ENCODE results near the gene TMEM150A. TPM values are rescaled to one million over a fixed set of nuclear protein-coding genes. Genes with fewer than 3 reads are reported as not detected.

TMEM150A gene
- total and polyA plus RNA-seq, 8 donors = 11.5 to 39.6 (median 14.6) TPM

DNA sequence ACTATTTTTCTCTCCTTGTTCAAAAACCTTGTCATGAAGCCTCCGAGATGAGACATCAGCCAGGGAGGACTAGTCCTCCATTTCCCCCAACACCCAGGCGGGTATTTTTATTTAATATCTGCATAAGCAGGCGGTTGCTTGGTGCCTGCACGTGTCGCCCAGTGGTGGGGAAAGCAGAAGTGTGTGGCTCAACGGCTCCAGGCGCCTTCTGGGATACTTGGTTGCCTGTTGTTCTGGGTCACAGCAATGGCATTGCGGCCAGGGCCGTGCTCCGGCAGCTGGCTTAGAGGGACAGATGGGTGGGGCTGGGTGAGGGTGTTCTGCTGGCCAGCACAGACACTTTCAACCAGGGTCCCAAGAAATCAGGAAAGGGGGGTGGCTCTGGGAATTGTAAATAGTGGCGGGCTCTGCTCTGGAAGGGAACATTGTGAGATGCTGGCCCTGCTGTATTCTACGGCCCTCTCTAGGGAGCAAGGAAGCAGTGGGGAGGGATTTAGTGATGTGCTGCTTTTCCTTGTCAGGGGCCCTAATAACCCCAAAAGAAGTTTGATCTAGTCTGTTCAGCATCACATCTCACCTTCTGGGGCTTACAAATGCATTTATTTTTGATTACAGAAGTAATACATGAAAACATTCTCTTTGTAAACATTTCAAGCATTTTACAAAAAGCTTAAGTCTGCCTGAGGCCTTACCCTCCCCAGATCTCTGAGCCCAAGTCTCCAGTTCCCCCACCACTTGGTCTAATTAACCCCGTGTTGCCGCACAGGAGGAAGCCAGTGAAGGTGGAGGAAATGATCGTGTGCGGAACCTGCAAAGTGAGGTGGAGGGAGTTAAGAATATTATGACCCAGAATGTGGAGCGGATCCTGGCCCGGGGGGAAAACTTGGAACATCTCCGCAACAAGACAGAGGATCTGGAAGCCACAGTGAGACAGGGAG, 24.0 kb downstream of the TMEM150A start:
- peak overlapping the region; percentile 35 to 59 for H3K4me3 ChIP-seq
- H3K27ac ChIP-seq = peak overlapping the region; percentile 90 to 91
- H3K36me3 ChIP-seq = peaks cover 0 to 25% of the 10 kb centered on the region in 2 donors
- TF ChIP-seq, protein P1, sequence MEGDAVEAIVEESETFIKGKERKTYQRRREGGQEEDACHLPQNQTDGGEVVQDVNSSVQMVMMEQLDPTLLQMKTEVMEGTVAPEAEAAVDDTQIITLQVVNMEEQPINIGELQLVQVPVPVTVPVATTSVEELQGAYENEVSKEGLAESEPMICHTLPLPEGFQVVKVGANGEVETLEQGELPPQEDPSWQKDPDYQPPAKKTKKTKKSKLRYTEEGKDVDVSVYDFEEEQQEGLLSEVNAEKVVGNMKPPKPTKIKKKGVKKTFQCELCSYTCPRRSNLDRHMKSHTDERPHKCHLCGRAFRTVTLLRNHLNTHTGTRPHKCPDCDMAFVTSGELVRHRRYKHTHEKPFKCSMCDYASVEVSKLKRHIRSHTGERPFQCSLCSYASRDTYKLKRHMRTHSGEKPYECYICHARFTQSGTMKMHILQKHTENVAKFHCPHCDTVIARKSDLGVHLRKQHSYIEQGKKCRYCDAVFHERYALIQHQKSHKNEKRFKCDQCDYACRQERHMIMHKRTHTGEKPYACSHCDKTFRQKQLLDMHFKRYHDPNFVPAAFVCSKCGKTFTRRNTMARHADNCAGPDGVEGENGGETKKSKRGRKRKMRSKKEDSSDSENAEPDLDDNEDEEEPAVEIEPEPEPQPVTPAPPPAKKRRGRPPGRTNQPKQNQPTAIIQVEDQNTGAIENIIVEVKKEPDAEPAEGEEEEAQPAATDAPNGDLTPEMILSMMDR (IDR thresholded peaks at IDR 0.05) = peak in 1 of 2 donors; percentile 11
- peak in 3 of 4 donors; percentile 47 to 89 (median 82) for DNase-seq
- ATAC-seq = peak; percentile 76
- no peaks in the 10 kb centered on the region for H3K27me3 ChIP-seq
- intact Hi-C loops (cut with DNase I) = no loop called here
- H3K4me1 ChIP-seq = peaks cover 22 to 72% of the 10 kb centered on the region in 2 donors
- H3K9me3 ChIP-seq = no peaks in the 10 kb centered on the region

DNA sequence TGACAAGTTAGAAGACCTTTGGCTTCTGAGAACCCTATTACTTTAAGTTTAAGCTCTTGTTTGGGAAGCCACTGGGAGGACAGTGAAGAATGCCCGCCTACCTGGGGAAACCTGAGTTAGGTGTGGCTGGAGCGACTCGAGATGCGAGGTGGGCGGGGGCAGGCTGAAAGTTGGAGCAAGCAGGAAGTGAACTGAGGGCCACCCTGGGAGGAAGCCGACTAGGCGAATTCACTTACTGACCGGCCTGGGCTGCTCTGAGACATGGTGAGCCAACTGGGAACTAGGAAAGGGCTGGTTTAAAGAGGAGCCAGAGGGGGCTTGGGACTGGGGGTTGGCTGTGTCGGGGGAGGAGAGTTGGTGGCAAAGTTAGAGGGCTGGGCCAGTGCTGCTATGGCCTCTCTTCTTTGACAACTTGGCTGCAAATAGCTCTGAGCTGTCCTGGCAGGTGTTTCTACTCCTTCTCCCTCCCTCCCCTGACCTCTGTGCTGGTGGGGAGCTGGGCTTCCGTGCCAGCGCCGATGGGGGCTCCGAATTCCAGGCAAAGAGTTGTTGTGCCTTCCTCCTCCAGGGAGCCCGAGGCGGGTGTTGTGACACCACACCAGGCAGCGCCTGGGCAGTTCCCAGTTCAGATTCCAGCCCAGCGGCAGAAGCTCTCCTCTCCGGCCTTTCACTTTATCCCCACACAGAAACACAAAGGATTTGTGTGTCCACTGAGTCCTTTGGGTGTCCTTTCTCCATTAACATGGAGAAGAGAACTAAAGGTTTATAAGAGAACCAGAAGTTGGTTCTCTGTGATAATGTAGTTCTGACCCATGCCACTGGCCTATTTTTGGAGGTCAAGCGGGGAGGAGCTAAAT, 24.9 kb downstream of the TMEM150A start, which contains the start of gene VAMP8:
TSS of gene VAMP8 (plus strand) at position 201 of the 857 bp plus-strand sequence. CDS start at position 262, 61 bp downstream.
- no peaks in the 10 kb centered on the region for H3K27me3 ChIP-seq
- peak; percentile 88 for ATAC-seq
- TF ChIP-seq, protein P1 (IDR thresholded peaks at IDR 0.05) = no peak
- peak within 1 kb of the TSS; percentile 90 to 91 for H3K27ac ChIP-seq
- peak within 1 kb of the TSS; percentile 35 to 59 for H3K4me3 ChIP-seq
- peaks cover 0 to 20% of the 10 kb centered on the region in 2 donors for H3K36me3 ChIP-seq
- no peaks in the 10 kb centered on the region for H3K9me3 ChIP-seq
- peaks cover 22 to 63% of the 10 kb centered on the region in 2 donors for H3K4me1 ChIP-seq
- DNase-seq = peak in 3 of 4 donors; percentile 69 to 91 (median 88)
- intact Hi-C loops (cut with DNase I) = no loop called here

DNA sequence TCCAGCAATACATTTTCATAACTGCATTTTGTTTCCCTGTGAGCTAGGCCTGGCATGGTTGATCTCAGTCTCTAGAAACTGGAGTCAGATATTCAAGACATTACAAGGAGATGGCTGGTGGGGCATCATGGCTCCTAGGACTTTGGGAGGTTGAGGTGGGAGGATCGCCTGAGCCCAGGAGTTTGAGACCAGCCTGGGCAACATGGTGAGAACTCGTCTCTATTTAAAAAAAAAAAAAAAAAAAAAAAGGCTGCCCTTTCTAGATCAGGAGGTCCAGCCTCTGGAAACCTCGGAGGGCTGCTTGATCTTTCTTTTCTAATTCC, 25.5 kb downstream of the TMEM150A start:
- peaks cover 0 to 16% of the 10 kb centered on the region in 2 donors for H3K36me3 ChIP-seq
- intact Hi-C loops (cut with DNase I) = no loop called here
- H3K4me3 ChIP-seq = peak overlapping the region in 1 of 2 donors; percentile 59
- H3K4me1 ChIP-seq = peaks cover 22 to 57% of the 10 kb centered on the region in 2 donors
- TF ChIP-seq, protein P1 (IDR thresholded peaks at IDR 0.05) = no peak
- peak overlapping the region; percentile 90 to 91 for H3K27ac ChIP-seq
- DNase-seq = no peak
- no peaks in the 10 kb centered on the region for H3K27me3 ChIP-seq
- H3K9me3 ChIP-seq = no peaks in the 10 kb centered on the region
- ATAC-seq = no peak

GRCh38 chr2:85575739-85576138, 26.8 kb downstream of the TMEM150A start:
- H3K36me3 ChIP-seq = peaks cover 0 to 3% of the 10 kb centered on the region in 2 donors
- H3K27ac ChIP-seq = peak overlapping the region in 1 of 2 donors; percentile 91
- DNase-seq (no peak), ATAC-seq (no peak)
- H3K4me3 ChIP-seq = no peak overlapping the region
- TF ChIP-seq, protein P1 (IDR thresholded peaks at IDR 0.05) = no peak
- intact Hi-C loops (cut with DNase I) = no loop called here
- no peaks in the 10 kb centered on the region for H3K9me3 ChIP-seq
- no peaks in the 10 kb centered on the region for H3K27me3 ChIP-seq
- H3K4me1 ChIP-seq = peaks cover 22 to 46% of the 10 kb centered on the region in 2 donors

Data from left lung (tissue), 10 donors.